Measurements from ENCODE around the gene PLCB1. TPM values are rescaled to one million over a fixed set of nuclear protein-coding genes. Genes with fewer than 3 reads are reported as not detected.
"Not testable (repeated sequence)": the region's sequence is repeated elsewhere in the genome, so short reads cannot be mapped to it uniquely, and the experiment has no call there.

Gene PLCB1
- total RNA-seq, 2 experiments from 2014 or later: 3.1 to 3.6 TPM

DNA sequence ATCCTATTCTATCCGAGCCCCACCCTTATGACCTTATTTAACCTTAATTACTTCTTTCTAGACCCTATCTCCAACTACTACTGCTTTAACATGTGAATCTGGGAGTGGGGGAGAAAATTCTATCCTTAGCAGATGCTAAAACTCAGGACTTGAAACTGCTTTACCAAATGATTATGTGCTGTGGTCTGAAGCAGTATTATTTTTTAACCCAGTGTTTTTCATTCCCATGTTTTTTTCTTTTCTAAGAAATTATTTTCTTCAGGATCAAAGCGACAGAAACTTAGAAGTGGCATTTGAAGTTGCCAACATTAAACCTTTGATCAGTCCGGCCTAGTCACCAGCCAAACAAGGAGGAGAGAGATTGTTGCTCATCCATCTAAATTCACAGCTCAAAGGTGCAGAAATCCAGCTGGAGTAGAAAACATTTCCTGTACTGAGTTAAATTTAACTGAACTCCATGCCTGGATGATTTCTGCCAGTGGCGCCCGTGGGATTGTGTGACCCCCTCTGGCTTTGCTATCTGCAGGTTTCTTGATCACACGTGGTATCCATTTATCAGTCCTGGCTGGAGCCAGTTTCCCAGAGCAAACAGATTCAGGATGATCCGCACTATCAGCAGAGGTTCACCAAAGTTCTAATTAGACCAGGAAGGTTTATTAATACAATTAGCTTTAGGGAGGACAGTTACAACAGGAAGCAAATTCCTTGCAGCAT is 300.5 kb downstream of the PLCB1 start:
- CTCF ChIA-PET: no interaction called here
- POLR2A ChIA-PET: interaction anchor here (0.6 kb wide), 1 partner anchor 11 kb away, joined by 3 read pairs; no protein-coding TSS in a partner anchor
- TF ChIP-seq, protein P1, sequence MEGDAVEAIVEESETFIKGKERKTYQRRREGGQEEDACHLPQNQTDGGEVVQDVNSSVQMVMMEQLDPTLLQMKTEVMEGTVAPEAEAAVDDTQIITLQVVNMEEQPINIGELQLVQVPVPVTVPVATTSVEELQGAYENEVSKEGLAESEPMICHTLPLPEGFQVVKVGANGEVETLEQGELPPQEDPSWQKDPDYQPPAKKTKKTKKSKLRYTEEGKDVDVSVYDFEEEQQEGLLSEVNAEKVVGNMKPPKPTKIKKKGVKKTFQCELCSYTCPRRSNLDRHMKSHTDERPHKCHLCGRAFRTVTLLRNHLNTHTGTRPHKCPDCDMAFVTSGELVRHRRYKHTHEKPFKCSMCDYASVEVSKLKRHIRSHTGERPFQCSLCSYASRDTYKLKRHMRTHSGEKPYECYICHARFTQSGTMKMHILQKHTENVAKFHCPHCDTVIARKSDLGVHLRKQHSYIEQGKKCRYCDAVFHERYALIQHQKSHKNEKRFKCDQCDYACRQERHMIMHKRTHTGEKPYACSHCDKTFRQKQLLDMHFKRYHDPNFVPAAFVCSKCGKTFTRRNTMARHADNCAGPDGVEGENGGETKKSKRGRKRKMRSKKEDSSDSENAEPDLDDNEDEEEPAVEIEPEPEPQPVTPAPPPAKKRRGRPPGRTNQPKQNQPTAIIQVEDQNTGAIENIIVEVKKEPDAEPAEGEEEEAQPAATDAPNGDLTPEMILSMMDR (IDR thresholded peaks at IDR 0.05): no peak
- Mint-ChIP-seq H3K27ac (no peak overlapping the region), H3K27me3 (no peaks in the 10 kb centered on the region), H3K9me3 (no peaks in the 10 kb centered on the region), H3K36me3 (ENCODE audit: low read depth) (no peaks in the 10 kb centered on the region), H3K4me1 (ENCODE audit: low read depth) (peaks cover 9% of the 10 kb centered on the region), H3K4me3 (no peak overlapping the region)
- ATAC-seq: no peak
- no peak for DNase-seq
- intact Hi-C loops (cut with micrococcal nuclease): no loop called here

DNA sequence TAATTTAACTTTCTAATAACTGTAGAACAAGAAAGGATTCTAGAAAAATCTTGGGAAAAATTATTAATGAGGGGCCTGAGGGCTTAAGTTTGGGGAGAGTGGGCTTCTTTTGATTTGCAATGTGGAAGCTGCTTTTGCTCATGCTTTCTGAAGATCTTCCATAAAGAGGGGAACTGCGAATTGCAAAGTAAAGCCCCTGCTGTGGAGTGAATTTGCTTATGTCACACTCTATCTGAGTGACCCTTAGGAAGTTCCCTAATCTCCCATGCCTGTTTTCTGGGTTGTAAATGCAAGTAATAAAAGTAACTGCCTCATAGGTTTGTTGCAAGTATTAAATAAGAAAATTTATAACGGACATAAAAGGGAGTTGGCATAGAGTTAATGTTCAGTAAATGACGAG is 301.2 kb downstream of the PLCB1 start:
- ATAC-seq: no peak
- ChIA-PET CTCF (no interaction called here), POLR2A (interaction anchor here (0.6 kb wide), 1 partner anchor 10 kb away, joined by 3 read pairs; no protein-coding TSS in a partner anchor)
- Mint-ChIP-seq H3K27me3 (no peaks in the 10 kb centered on the region), H3K4me1 (ENCODE audit: low read depth) (peaks cover 9% of the 10 kb centered on the region), H3K9me3 (no peaks in the 10 kb centered on the region), H3K27ac (no peak overlapping the region), H3K4me3 (no peak overlapping the region), H3K36me3 (ENCODE audit: low read depth) (no peaks in the 10 kb centered on the region)
- no peak for DNase-seq
- intact Hi-C loops (cut with micrococcal nuclease): no loop called here
- TF ChIP-seq, protein P1 (IDR thresholded peaks at IDR 0.05): no peak

DNA sequence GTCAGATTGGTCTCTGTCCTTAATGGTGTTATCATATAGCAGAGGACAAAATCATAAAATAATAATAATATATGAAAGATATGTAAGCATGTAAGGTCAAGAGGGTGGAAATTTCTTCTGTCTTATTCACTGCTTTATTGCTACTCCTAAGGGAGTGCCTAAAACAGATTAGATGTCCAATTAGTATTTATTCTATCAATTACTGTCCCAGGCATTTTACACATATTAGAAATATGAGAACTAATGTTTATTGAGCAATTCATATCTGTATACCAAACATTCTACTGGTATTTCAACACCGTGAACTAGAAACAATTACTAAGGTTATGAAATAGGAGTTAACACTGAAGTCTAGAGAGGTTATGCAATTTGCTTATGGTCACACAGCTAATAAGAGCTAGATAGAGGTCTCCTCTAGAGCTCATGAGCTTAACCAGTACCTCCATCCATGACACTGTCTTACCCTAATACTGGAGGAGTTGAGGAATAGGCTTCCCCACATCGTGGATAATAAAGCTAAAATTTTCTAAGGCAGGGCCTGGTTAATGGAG is 302.3 kb downstream of the PLCB1 start:
- peaks cover under 1% of the 10 kb centered on the region for H3K4me1 Mint-ChIP-seq (ENCODE audit: low read depth)
- no peak for ATAC-seq
- no peak overlapping the region for H3K4me3 Mint-ChIP-seq
- no peaks in the 10 kb centered on the region for H3K36me3 Mint-ChIP-seq (ENCODE audit: low read depth)
- H3K27ac Mint-ChIP-seq: no peak overlapping the region
- no peak for DNase-seq
- no peaks in the 10 kb centered on the region for H3K27me3 Mint-ChIP-seq
- intact Hi-C loops (cut with micrococcal nuclease): no loop called here
- TF ChIP-seq, protein P1 (IDR thresholded peaks at IDR 0.05): no peak
- H3K9me3 Mint-ChIP-seq: no peaks in the 10 kb centered on the region
- ChIA-PET CTCF (no interaction called here), POLR2A (no interaction called here)

DNA sequence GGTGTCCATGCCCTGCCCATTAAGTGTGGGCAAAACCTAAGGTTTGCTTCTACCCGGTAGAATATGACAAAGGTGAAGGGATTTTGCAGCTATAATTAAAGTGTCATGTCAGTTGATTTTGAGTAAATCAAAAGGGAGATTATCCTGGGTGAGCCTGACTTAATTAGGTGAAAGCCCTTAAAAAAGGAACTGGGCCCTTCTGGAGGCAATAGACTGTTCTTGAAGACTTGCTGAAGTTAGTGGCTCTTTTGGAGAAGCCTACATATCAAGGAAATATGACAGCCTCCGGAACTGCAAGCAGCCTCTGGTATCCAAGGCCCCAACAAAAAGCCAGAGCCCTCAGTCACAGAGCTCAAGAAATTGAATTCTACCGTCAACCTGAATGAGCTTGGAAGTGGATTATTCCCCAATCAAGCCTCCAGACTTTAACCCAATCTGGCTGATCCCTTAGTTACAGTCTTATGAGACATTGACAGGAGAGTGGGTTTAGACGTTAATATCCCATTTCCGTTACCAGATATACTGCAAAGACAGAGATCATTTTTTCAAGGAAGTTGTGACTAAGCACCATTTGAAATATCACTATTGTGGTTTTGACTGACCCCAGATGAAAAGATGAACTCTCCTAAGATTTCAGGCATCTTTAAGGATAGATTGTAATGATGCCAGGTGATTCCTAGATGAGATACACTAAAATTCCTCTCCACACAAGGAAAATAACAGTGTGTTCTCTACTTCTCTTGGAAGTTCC is 303.4 kb downstream of the PLCB1 start:
- Mint-ChIP-seq H3K27me3 (no peaks in the 10 kb centered on the region), H3K36me3 (ENCODE audit: low read depth) (no peaks in the 10 kb centered on the region), H3K4me1 (ENCODE audit: low read depth) (no peaks in the 10 kb centered on the region), H3K9me3 (no peaks in the 10 kb centered on the region), H3K27ac (no peak overlapping the region), H3K4me3 (no peak overlapping the region)
- ATAC-seq: no peak
- intact Hi-C loops (cut with micrococcal nuclease): no loop called here
- DNase-seq: no peak
- ChIA-PET CTCF (no interaction called here), POLR2A (no interaction called here)
- TF ChIP-seq, protein P1 (IDR thresholded peaks at IDR 0.05): no peak

DNA sequence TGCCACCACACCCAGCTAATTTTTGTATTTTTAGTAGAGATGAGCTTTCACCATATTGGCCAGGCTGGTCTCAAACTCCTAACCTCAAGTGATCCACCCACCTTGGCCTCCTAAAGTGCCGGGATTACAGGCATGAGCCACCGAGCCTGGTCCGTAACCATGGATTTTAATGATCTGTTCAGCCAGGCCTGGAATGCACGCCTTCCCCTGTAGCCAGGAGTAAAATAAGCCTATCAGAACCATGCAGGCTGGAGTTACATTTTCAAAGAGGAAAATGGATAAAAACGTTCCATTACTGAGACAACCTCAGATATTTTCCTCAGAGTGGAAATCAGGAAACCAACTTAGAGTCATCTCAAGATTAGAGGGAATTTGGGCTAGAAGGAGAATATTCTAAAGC is 304.9 kb downstream of the PLCB1 start:
- ATAC-seq: not testable (repeated sequence)

More for the DNA sequence above, 304.9 kb downstream of the PLCB1 start:
- H3K4me1 Mint-ChIP-seq (ENCODE audit: low read depth); CTCF ChIA-PET; intact Hi-C loops (cut with micrococcal nuclease); H3K9me3 Mint-ChIP-seq; H3K27me3 Mint-ChIP-seq; H3K4me3 Mint-ChIP-seq; POLR2A ChIA-PET; H3K27ac Mint-ChIP-seq; DNase-seq; H3K36me3 Mint-ChIP-seq (ENCODE audit: low read depth): not testable (repeated sequence)
